Erythroblast (primary cell): ENCODE measurements around the gene ROBO2.

ENCODE experiments used
- GATA1 ChIP-seq: IDR thresholded peaks from 2 replicates; pipeline ENCODE4 v1.6.1; 2011; ENCODE audit warnings: low read depth, mild to moderate bottlenecking, control low read depth, low read length, moderate library complexity
- POLR2A ChIP-seq: IDR thresholded peaks from 2 replicates; pipeline ENCODE4 v1.6.1; 2011; ENCODE audit warnings: mild to moderate bottlenecking, low read length

DNA sequence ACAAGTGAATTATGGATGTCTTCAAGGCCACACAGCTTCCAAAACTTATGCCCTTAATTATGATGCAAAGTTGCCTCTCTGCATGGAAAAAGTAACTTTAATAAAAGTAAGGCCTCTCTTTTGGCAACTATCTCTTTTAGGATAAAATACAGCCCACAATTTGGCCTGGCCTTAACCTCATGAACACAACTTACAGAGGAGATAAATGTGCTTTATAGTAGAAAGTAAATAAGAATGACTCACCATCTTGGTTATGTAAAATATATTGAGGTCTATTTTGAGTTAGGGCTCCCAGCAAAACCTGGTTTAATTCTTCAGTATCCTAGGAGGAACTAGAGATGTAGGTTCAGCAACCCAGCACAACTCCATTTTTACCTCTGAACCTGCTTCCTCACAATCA, 164.0 kb downstream of the ROBO2 start:
- TF ChIP-seq POLR2A (no peak), GATA1 (no peak)
